Ishikawa (cell line): ENCODE measurements around the gene SALL3.

ENCODE experiments used
- CEBPB ChIP-seq: IDR thresholded peaks from 2 replicates; pipeline ENCODE4 v1.6.1; 2012
- CREB1 ChIP-seq: IDR thresholded peaks from 2 replicates; pipeline ENCODE4 v1.6.1; 2012; ENCODE audit warnings: low read depth
- EGR1 ChIP-seq: IDR thresholded peaks from 2 replicates; pipeline ENCODE4 v1.6.1; 2012
- EP300 ChIP-seq: IDR thresholded peaks from 2 replicates; pipeline ENCODE4 v1.6.1; 2012; ENCODE audit warnings: borderline replicate concordance
- FOXM1 ChIP-seq: IDR thresholded peaks from 2 replicates; pipeline ENCODE4 v1.6.1; 2012; ENCODE audit warnings: low read depth, borderline replicate concordance
- NFIC ChIP-seq: IDR thresholded peaks from 2 replicates; pipeline ENCODE4 v1.6.1; 2012
- RAD21 ChIP-seq: IDR thresholded peaks from 2 replicates; pipeline ENCODE4 v1.6.1; 2012; ENCODE audit warnings: low read depth
- TAF1 ChIP-seq: IDR thresholded peaks from 2 replicates; pipeline ENCODE4 v1.6.1; 2012; ENCODE audit warnings: low read depth, mild to moderate bottlenecking
- TCF12 ChIP-seq: IDR thresholded peaks from 2 replicates; pipeline ENCODE4 v1.6.1; 2012; ENCODE audit warnings: low read depth
- TEAD4 ChIP-seq: IDR thresholded peaks from 2 replicates; pipeline ENCODE4 v1.6.1; 2012
- YY1 ChIP-seq: IDR thresholded peaks from 2 replicates; pipeline ENCODE4 v1.6.1; 2012; ENCODE audit warnings: low read depth
- ZBTB7A ChIP-seq: IDR thresholded peaks from 2 replicates; pipeline ENCODE4 v1.6.1; 2012; ENCODE audit warnings: low read depth
- TF ChIP-seq, protein P1 (sequence below): IDR thresholded peaks from 2 replicates; pipeline ENCODE4 v1.6.1; 2012; ENCODE audit warnings: low read depth, mild to moderate bottlenecking
- TF ChIP-seq, protein P2 (sequence below): IDR thresholded peaks from 2 replicates; pipeline ENCODE4 v1.6.1; 2012
- TF ChIP-seq, protein P3 (sequence below): IDR thresholded peaks from 2 replicates; pipeline ENCODE4 v1.6.1; 2012

SALL3 gene

DNA sequence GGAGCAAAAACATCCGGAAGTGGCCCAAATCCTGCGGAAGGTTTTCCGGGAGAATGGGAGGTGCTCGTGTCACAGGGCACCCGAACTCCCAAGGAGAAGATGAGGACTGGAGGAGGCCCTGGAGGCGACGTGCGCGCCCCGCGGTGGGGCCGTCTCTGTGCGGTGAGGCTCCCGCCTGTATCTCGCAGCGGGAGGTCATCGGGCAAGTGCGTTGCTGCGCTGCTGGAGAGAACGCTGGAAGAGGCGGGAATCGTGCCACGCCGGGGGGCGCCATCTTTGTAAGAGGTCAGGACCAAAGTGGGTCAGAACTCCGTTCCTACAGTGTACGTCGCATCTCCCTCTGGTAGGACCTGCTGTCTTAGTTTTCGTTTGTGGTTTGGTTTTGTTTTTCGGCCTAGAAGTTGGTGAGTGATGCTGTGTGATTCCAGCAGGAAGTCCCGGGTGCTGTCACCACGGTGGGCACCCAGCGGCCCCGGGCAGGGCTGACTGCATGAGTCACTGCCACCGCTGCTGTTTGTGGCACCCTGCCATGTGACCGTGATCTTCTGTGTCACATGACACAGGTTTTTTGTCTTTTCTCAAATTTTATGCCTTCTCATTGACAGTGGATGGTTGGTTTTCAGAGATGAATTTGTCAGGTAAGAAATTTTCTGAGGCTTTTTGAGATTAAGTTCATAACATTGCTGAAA lies 68.1 kb downstream of the SALL3 start:
- TF ChIP-seq, protein P1, sequence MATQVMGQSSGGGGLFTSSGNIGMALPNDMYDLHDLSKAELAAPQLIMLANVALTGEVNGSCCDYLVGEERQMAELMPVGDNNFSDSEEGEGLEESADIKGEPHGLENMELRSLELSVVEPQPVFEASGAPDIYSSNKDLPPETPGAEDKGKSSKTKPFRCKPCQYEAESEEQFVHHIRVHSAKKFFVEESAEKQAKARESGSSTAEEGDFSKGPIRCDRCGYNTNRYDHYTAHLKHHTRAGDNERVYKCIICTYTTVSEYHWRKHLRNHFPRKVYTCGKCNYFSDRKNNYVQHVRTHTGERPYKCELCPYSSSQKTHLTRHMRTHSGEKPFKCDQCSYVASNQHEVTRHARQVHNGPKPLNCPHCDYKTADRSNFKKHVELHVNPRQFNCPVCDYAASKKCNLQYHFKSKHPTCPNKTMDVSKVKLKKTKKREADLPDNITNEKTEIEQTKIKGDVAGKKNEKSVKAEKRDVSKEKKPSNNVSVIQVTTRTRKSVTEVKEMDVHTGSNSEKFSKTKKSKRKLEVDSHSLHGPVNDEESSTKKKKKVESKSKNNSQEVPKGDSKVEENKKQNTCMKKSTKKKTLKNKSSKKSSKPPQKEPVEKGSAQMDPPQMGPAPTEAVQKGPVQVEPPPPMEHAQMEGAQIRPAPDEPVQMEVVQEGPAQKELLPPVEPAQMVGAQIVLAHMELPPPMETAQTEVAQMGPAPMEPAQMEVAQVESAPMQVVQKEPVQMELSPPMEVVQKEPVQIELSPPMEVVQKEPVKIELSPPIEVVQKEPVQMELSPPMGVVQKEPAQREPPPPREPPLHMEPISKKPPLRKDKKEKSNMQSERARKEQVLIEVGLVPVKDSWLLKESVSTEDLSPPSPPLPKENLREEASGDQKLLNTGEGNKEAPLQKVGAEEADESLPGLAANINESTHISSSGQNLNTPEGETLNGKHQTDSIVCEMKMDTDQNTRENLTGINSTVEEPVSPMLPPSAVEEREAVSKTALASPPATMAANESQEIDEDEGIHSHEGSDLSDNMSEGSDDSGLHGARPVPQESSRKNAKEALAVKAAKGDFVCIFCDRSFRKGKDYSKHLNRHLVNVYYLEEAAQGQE: no peak
- TF ChIP-seq, protein P2, sequence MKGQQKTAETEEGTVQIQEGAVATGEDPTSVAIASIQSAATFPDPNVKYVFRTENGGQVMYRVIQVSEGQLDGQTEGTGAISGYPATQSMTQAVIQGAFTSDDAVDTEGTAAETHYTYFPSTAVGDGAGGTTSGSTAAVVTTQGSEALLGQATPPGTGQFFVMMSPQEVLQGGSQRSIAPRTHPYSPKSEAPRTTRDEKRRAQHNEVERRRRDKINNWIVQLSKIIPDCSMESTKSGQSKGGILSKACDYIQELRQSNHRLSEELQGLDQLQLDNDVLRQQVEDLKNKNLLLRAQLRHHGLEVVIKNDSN: peak; percentile 57

DNA sequence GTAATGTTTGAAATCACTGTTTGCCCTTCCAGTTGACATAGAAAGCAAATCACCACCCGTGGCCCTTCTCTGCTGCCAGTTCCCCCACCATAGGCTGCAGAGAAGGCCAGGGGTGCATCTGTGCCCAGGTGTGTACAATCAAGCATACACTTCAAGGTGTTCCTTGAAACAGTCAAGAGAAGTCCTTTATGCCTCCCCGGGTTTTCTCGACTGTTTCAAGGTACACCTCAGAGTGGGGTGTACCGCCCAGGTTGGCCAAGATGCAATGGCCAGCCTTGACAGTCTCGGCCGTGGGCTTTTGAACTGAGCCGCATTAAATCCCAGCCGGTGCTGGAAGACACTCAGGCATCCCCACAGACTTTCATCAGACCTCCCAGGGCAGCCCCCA lies 68.6 kb downstream of the SALL3 start:
- TF ChIP-seq CREB1 (no peak), CEBPB (no peak), EP300 (no peak), EGR1 (no peak), ZBTB7A (no peak), TCF12 (no peak), TEAD4 (no peak), NFIC (no peak), FOXM1 (no peak), YY1 (no peak), TAF1 (no peak), RAD21 (no peak)
- TF ChIP-seq, protein P3, sequence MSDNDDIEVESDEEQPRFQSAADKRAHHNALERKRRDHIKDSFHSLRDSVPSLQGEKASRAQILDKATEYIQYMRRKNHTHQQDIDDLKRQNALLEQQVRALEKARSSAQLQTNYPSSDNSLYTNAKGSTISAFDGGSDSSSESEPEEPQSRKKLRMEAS: no peak
- TF ChIP-seq, protein P1: no peak
- TF ChIP-seq, protein P2: no peak

DNA sequence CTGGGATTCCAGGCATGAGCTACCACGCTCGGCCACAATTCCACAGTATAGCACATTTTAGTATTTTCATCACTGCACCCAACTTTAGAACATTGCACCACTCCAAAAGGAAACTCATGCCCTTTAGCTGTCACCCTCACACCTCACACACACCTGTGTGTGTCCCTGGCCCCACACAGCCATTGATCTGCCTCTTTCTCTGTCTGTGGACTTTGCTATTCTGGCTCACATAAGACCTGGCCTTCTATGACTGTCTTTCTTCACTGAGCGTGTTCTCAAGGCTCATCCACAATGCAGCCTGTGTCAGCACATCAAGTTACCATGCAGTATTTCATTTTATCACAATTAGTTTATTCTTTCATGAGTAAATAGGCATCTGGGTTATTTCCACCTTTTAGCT lies 69.9 kb downstream of the SALL3 start:
- no peak for TF ChIP-seq CREB1
- TF ChIP-seq, protein P1: no peak
- TF ChIP-seq FOXM1: no peak
- TF ChIP-seq, protein P3: no peak
- TF ChIP-seq EP300: no peak
